HFFc6 (cell line): Measurements from ENCODE around the gene TNNI3. TPM values are rescaled to one million over a fixed set of nuclear protein-coding genes. Genes with fewer than 3 reads are reported as not detected.
"Not testable (repeated sequence)": the region's sequence is repeated elsewhere in the genome, so short reads cannot be mapped to it uniquely, and the experiment has no call there.

ENCODE experiments used
- DNase-seq: peaks from one replicate; pipeline ENCODE4 v3.0.0-alpha.2; 2018
- H3K27ac Mint-ChIP-seq: 2 replicates; pipeline ENCODE4 v1.8.0; 2020; ENCODE audit warnings: mild to moderate bottlenecking, mixed read lengths
- H3K27me3 Mint-ChIP-seq: 2 replicates; pipeline ENCODE4 v1.8.0; 2021; ENCODE audit warnings: mild to moderate bottlenecking, moderate library complexity, mixed read lengths; ENCODE audit not compliant: insufficient read depth
- H3K36me3 Mint-ChIP-seq: 2 replicates; pipeline ENCODE4 v1.8.0; 2021; ENCODE audit warnings: low read depth, mixed read lengths
- H3K4me1 Mint-ChIP-seq: 2 replicates; pipeline ENCODE4 v1.8.0; 2020; ENCODE audit warnings: low read depth, mixed read lengths
- H3K4me3 Mint-ChIP-seq: 2 replicates; pipeline ENCODE4 v1.8.0; 2020; ENCODE audit warnings: mild to moderate bottlenecking, moderate library complexity, mixed read lengths
- H3K9me3 Mint-ChIP-seq: 2 replicates; pipeline ENCODE4 v1.8.0; 2020; ENCODE audit warnings: mild to moderate bottlenecking, mixed read lengths
- CTCF ChIP-seq: fragments of 200-600 bp; sonication (generic); IDR thresholded peaks from 2 replicates; pipeline ENCODE4 v1.5.0; 2021; ENCODE audit warnings: antibody characterized with exemption, mild to moderate bottlenecking
- total RNA-seq, 6 experiments: library from RNA; stranded (reverse); fragmentation: NEBNext Ultra II Directional; extraction: Animal tissue kit (Norgen Biotek cat#: 25700); gene quantifications; 2 replicates in 1 of 6; 3 replicates in 5 of 6; pipeline ENCODE4 v1.2.3, GENCODE V29; 2021

TNNI3 gene
- total RNA-seq, 6 experiments from 2014 or later: not detected

GRCh38 chr19:55160128-55160985 lies 2.8 kb upstream of the TNNI3 start:
- Mint-ChIP-seq H3K9me3 (no peaks in the 10 kb centered on the region), H3K27me3 (peaks cover 9% of the 10 kb centered on the region), H3K36me3 (no peaks in the 10 kb centered on the region), H3K4me3 (no peak overlapping the region), H3K4me1 (peaks cover 15% of the 10 kb centered on the region), H3K27ac (no peak overlapping the region)
- peak; percentile 78 for DNase-seq
- peak; percentile 94 for TF ChIP-seq CTCF

GRCh38 chr19:55158848-55159749 lies 1.6 kb upstream of the TNNI3 start:
- Mint-ChIP-seq H3K27ac (no peak overlapping the region), H3K36me3 (no peaks in the 10 kb centered on the region), H3K9me3 (no peaks in the 10 kb centered on the region), H3K4me3 (no peak overlapping the region), H3K4me1 (peaks cover 15% of the 10 kb centered on the region), H3K27me3 (peaks cover 8% of the 10 kb centered on the region)
- TF ChIP-seq CTCF: no peak
- DNase-seq: no peak

DNA sequence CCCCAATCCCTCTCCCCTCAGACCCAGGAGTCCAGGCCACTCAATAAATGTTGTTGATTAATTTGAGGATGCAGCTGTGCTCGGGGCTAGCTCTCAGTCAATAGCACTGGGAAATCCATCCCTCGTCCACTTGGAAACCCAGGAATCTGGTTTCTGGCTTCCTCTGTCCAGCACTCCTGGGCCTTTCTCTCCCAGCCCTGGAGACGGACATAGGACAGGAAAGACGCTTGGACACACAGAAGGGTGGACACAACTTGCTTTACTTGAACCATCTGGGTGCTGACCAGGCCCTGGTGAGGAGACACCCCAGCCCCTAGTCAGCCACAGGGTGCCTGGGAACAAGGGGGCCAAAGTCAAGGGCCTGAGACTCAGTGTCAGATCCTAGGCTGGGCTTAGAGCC lies 891 bp upstream of the TNNI3 start:
- no peak overlapping the region for H3K4me3 Mint-ChIP-seq
- TF ChIP-seq CTCF: no peak
- DNase-seq: no peak
- H3K27me3 Mint-ChIP-seq: peaks cover 6% of the 10 kb centered on the region; the same call in 1 of the 2 replicates
- H3K36me3 Mint-ChIP-seq: no peaks in the 10 kb centered on the region
- H3K9me3 Mint-ChIP-seq: no peaks in the 10 kb centered on the region
- H3K27ac Mint-ChIP-seq: no peak overlapping the region
- peaks cover 15% of the 10 kb centered on the region for H3K4me1 Mint-ChIP-seq

DNA sequence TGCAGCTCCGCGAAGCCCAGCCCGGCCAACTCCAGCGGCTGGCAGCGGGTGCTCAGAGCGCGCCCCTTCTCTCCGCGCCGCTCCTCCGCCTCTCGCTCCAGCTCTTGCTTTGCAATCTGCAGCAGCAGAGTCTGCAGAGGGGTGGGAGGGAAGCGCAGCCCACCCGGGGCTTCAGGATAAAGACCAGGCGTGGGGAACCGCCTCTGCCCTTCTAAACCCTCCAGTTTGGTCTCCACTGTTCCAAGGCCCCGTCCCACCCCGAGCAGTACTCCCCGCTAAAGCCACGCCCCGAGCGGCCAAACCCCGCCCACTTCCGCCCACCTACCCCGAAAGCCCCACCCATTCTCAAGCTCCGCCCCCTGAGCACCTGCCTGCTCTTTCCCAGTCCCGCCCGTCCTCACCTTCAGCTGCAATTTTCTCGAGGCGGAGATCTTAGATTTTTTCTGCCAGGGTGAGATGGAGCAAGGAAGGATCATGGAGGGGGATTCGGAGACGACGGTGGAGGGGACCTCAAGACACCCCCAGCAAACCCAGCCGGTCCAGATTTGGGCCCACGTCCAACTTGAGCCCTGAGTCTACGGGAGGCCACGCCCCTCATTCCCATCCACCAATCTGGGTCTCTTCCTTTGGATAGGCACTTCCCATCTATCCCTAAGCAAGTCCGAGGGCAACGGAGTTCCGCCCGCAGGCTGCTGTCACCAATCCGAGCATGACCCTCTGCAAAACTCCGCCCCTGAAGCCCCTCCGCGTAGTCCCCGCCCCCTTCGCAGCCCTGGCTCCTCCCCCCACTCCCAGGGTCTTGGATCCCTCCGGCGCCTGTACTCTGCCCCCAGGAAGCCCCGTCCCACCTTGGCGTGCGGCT lies 1.1 kb downstream of the TNNI3 start:
- Mint-ChIP-seq H3K27me3 (peaks cover 6% of the 10 kb centered on the region; the same call in 1 of the 2 replicates), H3K27ac (no peak overlapping the region), H3K4me1 (peaks cover 15% of the 10 kb centered on the region), H3K4me3 (no peak overlapping the region), H3K9me3 (no peaks in the 10 kb centered on the region), H3K36me3 (no peaks in the 10 kb centered on the region)
- DNase-seq: no peak
- no peak for TF ChIP-seq CTCF

DNA sequence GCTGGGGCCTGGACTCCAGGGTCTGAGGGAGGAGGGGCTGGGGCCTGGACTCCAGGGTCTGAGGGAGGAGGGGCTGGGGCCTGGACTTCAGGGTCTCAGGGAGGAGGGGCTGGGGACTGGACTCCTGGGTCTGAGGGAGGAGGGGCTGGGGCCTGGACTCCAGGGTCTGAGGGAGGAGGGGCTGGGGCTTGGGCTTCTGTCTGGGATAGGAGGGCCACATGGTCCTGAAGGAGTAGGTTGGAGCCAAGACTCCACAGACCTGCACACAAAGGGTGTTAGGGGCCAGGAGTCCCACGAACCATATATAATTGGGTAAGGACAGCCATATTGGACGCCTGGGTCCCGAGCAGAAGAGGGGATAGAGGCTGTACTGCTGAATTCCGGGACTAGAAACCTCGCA lies 1.7 kb downstream of the TNNI3 start:
- not testable (repeated sequence) for DNase-seq, H3K4me3 Mint-ChIP-seq

More for the DNA sequence above, 1.7 kb downstream of the TNNI3 start:
- peaks cover 15% of the 10 kb centered on the region for H3K4me1 Mint-ChIP-seq
- H3K9me3 Mint-ChIP-seq, H3K27me3 Mint-ChIP-seq, H3K36me3 Mint-ChIP-seq, H3K27ac Mint-ChIP-seq: not testable (repeated sequence)
